Hepatocyte (in vitro differentiated cells): ENCODE data around the gene SMTN.

Experiments used
- CTCF ChIP-seq: fragments of 200-600 bp; sonication (generic); IDR thresholded peaks from 2 replicates; pipeline ENCODE4 v1.5.1; 2016; ENCODE audit warnings: antibody characterized with exemption, mild to moderate bottlenecking; ENCODE audit not compliant: poor library complexity
- EZH2 ChIP-seq: fragments of 200-600 bp; sonication (generic); IDR thresholded peaks from 2 replicates; pipeline ENCODE4 v1.6.1; 2016; ENCODE audit warnings: antibody characterized with exemption, mild to moderate bottlenecking, borderline replicate concordance

DNA sequence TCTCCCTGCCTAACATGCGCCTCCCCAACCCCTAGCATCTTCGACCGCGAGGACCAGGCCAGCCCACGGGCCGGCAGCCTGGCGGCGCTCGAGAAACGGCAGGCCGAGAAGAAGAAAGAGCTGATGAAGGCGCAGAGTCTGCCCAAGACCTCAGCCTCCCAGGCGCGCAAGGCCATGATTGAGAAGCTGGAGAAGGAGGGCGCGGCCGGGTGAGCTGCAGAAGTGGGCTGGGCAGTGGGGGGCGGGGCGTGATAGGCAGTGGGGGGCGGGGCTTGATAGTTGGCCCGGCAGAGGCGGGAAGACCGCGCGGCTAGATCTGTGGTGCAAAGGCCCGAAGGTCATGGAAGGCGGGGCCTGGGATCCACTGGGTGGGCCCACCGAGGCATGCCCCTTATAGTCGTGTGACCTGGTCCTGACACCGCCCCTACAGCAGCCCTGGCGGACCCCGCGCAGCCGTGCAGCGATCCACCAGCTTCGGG is 17.6 kb downstream of the SMTN start:
- no peak for TF ChIP-seq CTCF
- TF ChIP-seq EZH2, result no peak
